MM.1S (cell line): ENCODE results near the gene PDGFRB.

Source experiments
- EZH2 ChIP-seq: fragments of 300-600 bp; sonication (generic); optimal IDR thresholded peaks from 2 replicates; pipeline ENCODE3; 2017; ENCODE audit warnings: low read depth, mild to moderate bottlenecking, antibody characterized with exemption, low read length, mixed read lengths
- TF ChIP-seq, protein P1 (sequence below): fragments of 300-600 bp; sonication (generic); IDR thresholded peaks from 2 replicates; pipeline ENCODE4 v1.5.1; 2016; ENCODE audit warnings: antibody characterized with exemption, low read length, mixed read lengths

- TF ChIP-seq, protein P1, sequence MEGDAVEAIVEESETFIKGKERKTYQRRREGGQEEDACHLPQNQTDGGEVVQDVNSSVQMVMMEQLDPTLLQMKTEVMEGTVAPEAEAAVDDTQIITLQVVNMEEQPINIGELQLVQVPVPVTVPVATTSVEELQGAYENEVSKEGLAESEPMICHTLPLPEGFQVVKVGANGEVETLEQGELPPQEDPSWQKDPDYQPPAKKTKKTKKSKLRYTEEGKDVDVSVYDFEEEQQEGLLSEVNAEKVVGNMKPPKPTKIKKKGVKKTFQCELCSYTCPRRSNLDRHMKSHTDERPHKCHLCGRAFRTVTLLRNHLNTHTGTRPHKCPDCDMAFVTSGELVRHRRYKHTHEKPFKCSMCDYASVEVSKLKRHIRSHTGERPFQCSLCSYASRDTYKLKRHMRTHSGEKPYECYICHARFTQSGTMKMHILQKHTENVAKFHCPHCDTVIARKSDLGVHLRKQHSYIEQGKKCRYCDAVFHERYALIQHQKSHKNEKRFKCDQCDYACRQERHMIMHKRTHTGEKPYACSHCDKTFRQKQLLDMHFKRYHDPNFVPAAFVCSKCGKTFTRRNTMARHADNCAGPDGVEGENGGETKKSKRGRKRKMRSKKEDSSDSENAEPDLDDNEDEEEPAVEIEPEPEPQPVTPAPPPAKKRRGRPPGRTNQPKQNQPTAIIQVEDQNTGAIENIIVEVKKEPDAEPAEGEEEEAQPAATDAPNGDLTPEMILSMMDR: no peak
- no peak for TF ChIP-seq EZH2
These were observed 30.3 kb downstream of the PDGFRB start for GRCh38 chr5:150125334-150125733.
